NT2/D1 (cell line): ENCODE data around the gene SERPINA3.
"Not testable (repeated sequence)": the region's sequence is repeated elsewhere in the genome, so short reads cannot be mapped to it uniquely, and the experiment has no call there.

Experiments
- SUZ12 ChIP-seq: IDR thresholded peaks from 2 replicates; pipeline ENCODE4 v1.6.1; 2011; ENCODE audit not compliant: insufficient read length, insufficient read depth; ENCODE audit errors: extremely low read depth
- YY1 ChIP-seq: IDR thresholded peaks from 2 replicates; pipeline ENCODE4 v1.6.1; 2011; ENCODE audit not compliant: insufficient read length, insufficient read depth
- ZNF274 ChIP-seq: IDR thresholded peaks from 2 replicates; pipeline ENCODE4 v1.6.1; 2011; ENCODE audit warnings: mild to moderate bottlenecking, low read depth, low read length

DNA sequence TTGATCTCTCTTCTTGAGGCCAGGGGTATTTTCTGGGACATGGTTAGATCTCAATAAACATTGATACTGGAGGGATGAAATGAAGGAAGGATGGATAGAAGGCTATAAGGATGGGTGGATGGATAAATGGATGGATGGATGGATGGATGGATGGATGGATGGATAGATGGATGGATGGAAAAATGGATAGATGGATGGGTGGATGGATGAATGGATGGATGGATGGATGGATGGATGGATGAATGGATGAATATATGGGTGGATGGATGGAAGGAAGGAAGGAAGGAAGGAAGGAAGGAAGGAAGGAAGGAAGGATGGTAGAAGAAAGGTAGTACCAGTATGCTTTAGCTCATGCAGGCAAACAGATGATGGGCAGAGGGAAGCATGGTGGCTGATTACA lies 34.7 kb upstream of the SERPINA3 start:
- not testable (repeated sequence) for TF ChIP-seq ZNF274, SUZ12, YY1
